Astrocyte of the spinal cord (primary cell): ENCODE data around the gene TACC2.

Experiments used
- DNase-seq: peaks from one replicate; pipeline ENCODE4 v3.0.0; 2011; ENCODE audit warnings: low read depth, low spot score
- H3K4me3 ChIP-seq: 2 replicates; pipeline ENCODE4 v1.5.1; 2011; ENCODE audit warnings: low read depth, mild to moderate bottlenecking, low read length, moderate library complexity
- in situ Hi-C: cut with HindIII; loops from 2 replicates; pipeline ENCODE4 v1.10.0; 2017; ENCODE audit warnings: low sequenced_read_pairs
- TF ChIP-seq, protein P1 (sequence below): IDR thresholded peaks from 2 replicates; pipeline ENCODE4 v1.5.1; 2012; ENCODE audit warnings: low read depth, mild to moderate bottlenecking, low read length, inconsistent platforms

The TACC2 gene

DNA sequence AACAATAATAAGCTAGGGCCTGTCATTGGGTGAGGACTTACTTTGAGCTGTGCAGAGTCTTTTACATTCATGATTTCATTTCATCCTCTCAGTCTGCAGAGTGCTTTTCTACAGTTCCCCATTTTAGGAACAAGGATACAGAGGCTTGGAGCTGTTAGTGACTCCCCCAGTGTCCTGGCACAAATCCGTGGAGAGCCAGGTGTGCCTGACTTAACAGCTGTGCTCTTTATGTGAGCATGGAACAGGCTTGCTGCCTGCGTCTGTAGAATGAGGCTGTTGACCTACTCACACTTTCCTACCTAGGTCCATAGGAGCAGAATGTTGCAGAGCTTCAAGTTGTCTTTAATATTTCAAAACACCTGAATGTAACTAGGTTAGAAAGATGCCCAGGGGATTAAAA is 231.8 kb downstream of the TACC2 start:
- TF ChIP-seq, protein P1, sequence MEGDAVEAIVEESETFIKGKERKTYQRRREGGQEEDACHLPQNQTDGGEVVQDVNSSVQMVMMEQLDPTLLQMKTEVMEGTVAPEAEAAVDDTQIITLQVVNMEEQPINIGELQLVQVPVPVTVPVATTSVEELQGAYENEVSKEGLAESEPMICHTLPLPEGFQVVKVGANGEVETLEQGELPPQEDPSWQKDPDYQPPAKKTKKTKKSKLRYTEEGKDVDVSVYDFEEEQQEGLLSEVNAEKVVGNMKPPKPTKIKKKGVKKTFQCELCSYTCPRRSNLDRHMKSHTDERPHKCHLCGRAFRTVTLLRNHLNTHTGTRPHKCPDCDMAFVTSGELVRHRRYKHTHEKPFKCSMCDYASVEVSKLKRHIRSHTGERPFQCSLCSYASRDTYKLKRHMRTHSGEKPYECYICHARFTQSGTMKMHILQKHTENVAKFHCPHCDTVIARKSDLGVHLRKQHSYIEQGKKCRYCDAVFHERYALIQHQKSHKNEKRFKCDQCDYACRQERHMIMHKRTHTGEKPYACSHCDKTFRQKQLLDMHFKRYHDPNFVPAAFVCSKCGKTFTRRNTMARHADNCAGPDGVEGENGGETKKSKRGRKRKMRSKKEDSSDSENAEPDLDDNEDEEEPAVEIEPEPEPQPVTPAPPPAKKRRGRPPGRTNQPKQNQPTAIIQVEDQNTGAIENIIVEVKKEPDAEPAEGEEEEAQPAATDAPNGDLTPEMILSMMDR, result no peak

DNA sequence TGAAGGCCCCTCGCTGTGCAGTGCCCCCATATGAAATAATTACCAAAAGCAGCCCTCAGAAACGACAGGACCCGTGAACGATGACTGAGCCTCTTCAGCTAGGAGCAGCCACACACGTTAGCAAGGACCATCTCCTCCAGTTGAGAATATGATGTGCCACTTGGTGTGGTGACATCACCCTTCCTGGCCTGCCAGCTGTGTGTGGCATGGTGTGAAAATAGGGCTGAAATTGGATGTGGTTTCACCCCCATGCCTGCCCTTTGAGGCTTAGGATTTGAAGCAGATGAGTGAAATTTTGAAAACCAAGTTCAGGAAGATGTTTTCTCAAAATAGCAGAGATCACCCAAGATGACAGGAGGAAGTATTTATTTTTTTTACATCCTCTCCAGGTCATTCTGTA is 233.0 kb downstream of the TACC2 start:
- no peak overlapping the region for H3K4me3 ChIP-seq
- DNase-seq, result no peak
- in situ Hi-C loops, result no loop called here
- TF ChIP-seq, protein P1, result no peak

More for the DNA sequence above, 231.8 kb downstream of the TACC2 start:
- H3K4me3 ChIP-seq, result no peak overlapping the region
- no peak for DNase-seq
- in situ Hi-C loops, result no loop called here

DNA sequence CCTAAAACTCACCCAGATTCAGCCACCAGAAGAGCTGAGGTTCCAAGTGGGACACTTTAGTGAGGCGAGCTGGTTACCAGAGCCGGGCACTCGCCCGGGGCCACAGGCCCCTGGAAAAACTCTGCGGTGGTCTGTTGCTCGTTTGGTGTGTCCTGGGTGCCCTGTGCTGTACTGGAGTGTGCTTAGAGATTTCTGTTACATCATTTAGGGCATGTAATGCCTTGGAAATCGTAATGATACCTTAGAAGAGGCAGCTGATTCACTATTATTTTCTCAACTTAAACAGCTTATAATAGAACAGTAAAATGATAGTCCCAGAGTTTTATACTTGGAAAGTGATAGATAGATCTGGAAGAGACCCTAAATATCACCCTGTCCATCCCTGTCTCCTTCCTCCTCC is 233.7 kb downstream of the TACC2 start:
- in situ Hi-C loops, result no loop called here
- DNase-seq, result no peak

DNA sequence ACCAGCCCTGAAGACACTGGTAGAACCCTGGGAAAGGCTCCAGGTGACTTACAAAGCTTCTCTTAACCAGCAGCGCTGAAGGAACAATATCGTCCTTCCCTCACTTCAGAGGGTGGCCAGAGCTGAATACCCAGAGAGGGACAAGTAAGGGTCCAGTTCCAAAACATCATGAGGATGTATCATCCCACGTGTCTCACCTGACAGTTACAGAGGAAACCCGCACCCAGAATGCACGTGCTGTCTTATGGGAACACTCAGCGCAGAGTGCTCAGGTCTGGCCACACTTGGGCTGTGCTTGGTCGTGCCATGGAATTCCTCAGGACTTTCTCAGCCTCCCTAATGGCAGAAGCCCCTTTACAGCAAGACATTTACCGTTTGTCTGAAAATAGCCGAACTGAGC is 235.2 kb downstream of the TACC2 start:
- TF ChIP-seq, protein P1, result no peak
- H3K4me3 ChIP-seq, result no peak overlapping the region
- in situ Hi-C loops, result no loop called here

More for the DNA sequence above, 233.7 kb downstream of the TACC2 start:
- no peak overlapping the region for H3K4me3 ChIP-seq
- TF ChIP-seq, protein P1, result no peak

DNA sequence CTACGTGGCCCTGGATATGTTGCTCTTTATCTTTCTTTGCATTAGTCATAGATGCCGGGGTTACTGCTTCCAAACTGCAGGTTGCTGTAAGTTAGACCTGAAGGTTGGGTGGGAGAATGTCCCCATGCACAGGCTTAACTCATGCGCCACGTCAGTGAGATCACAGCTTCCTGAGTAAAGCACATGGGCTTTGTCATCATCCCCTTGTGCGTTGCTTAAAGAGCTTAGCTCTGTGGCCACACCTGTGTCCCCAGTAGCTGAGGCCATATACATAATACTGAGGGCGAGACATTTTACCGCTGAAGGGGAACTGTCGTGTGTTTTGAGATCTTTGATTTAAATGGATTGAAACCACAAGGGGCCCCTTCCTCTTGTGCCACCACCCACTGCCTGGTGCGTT is 236.4 kb downstream of the TACC2 start:
- TF ChIP-seq, protein P1, result no peak
- no peak for DNase-seq
- in situ Hi-C loops, result no loop called here
- H3K4me3 ChIP-seq, result no peak overlapping the region

More for the DNA sequence above, 235.2 kb downstream of the TACC2 start:
- no peak for DNase-seq

DNA sequence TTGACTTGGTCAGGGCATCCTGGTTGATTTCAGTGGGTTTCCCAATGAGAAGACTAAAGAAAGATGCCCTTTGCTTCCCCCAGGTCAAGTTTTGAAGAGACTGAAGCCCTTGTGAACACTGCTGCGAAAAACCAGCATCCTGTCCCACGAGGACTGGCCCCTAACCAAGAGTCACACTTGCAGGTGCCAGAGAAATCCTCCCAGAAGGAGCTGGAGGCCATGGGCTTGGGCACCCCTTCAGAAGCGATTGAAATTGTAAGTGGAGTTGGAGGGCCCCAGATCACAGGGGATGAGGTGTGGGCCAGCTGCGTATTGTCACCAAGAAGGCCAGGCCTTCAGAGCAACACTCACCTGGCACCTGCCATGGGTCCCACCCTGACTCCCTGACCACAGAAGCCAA is 238.8 kb downstream of the TACC2 start:
- in situ Hi-C loops, result no loop called here
- TF ChIP-seq, protein P1, result no peak
- DNase-seq, result no peak
- no peak overlapping the region for H3K4me3 ChIP-seq

DNA sequence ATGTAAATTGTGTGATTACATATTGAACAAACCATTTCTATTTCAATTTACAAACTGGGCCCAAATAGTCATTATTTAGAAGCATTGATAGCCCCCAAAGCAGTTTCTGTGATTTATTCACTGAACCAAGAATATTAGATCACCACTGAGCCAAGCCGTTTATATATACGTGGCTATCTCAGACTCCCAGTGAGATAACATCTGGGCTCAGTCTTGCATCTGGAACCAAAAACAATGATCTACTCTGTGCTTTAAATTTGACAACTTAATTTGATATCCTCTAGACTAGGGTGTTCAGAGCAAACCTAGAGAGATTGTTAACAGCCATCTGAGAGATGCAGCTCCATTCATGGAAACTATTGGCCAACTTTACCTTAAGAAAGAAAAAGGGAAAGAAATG is 240.7 kb downstream of the TACC2 start:
- in situ Hi-C loops, result no loop called here
- DNase-seq, result no peak
- H3K4me3 ChIP-seq, result no peak overlapping the region
- TF ChIP-seq, protein P1, result no peak
